Nasal cavity respiratory epithelium epithelial cell of viscerocranial mucosa (primary cell): Measurements from ENCODE around the gene SYCE3. TPM values are rescaled to one million over a fixed set of nuclear protein-coding genes. Genes with fewer than 3 reads are reported as not detected.

Source experiments
- total RNA-seq: library from RNA; depleted of rRNA; stranded (reverse); fragments of >200 nt; gene quantifications from 2 replicates; pipeline ENCODE4 v1.2.3, GENCODE V29; 2014

Gene SYCE3, protein sequence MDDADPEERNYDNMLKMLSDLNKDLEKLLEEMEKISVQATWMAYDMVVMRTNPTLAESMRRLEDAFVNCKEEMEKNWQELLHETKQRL
- 0.28 TPM in 1 of 2 replicates, not detected in the other for total RNA-seq

GRCh38 chr22:50562523-50563412 lies at the start of gene SYCE3:
Gene SYCE3 (minus strand): TSS chr22:50562919. CDS start chr22:50556405, 6,514 bp downstream.

DNA sequence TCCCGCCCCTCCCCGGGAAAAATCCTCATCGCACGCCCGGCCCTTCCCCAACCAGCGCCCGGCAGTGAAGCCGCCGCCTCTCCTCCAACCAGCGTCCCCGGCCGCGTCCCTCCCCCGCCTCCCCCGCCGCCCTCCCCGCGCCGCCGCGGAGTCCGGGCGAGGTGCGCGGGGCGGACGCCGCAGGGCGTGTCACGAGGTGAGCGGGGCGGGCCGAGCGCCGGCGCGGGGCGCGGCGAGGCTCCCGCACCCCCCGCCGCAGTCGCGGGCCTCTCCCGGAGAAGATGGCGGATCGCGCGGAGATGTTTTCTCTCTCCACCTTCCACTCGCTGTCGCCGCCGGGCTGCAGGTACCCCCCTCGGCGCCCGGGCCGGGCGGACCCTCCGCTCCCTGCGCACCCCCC lies 37.8 kb upstream of the SYCE3 start, which contains the start of gene MAPK8IP2:
TSS of gene MAPK8IP2 (plus strand) at position 256 of the 400 bp plus-strand sequence. CDS start at position 282, 26 bp downstream.

GRCh38 chr22:50582493-50583293 lies 20.0 kb upstream of the SYCE3 start, which contains the start of gene CHKB:
Gene CHKB (minus strand): TSS chr22:50582849. CDS start chr22:50582781, 68 bp downstream.

GRCh38 chr22:50577987-50578775 lies 15.5 kb upstream of the SYCE3 start, which contains the start of gene CPT1B:
Gene CPT1B (minus strand): TSS chr22:50578427. CDS start chr22:50577915, 512 bp downstream.

DNA sequence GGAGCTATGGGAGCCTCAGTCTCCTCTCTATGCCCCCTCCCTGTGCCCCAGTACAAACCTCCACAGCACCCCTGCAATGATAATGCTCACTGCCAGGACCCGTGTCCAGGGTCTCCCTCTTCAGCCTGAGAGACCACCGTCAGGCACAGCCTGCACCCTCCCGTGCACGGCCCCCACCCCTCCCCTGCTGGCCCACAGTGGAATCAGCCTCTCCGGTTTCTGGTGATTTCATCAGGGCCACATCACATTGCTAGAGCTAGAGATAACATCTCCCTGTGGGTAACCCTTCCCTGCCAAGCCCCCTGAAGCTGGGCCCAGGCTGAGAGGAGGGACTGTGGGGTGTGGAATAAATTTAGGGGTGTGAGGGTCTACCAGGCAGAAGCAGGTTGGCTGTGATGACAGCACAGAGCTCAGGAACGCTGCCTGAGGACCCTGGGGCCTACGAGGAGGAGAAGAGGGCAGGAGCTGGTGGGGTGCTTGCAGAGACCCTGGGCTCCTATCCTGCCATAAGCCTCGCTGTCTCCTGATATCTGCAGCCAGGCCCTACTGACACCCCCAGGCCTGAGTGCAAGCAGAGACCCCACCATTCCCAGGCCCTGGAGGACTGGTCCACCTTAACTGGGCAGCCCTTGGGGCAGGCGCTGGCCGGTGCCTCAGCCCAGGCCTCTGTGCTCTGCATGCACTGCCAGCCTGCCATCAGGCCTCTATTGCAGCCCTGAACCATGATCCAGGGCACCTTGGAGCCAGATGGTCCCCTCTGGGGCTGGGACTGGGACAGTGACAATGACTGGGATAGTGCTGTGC lies 17.0 kb downstream of the SYCE3 start, which contains the start of gene KLHDC7B:
TSS of gene KLHDC7B (plus strand) at position 378 of the 804 bp plus-strand sequence. CDS start at position 723, 345 bp downstream.

DNA sequence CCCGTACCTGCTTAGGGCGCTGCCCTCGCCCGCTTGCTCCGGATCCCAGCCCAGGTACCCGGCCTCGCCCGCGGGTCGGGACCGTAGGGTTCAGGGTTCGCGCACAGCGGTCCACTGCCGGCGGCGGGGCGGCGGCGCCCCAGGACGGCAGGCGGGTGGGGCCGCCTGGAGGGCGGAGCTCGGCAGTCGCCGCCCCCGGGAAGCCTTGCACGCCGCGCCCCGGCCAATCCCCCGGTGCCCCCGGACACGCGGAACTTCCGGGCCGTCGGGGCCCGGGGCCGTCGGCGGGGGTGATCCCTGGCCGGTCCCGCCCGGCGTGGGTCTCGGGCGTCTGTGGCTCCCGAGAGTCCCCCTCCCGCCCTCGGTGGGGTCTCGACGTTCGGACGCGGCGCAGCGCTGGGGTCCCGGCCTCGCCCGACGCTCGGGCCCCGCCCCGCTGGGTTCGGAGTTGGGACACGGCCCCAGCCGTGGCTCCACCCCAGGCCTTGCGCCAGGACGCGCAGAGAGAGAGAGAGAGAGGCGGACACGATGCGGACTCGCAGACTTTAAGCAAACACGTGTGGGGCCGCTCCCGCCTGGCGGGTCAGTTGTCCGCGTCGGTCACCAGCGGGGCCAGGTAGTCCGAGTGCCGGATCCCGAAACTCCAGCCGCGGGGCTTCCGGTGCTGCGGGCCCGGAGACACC lies 32.7 kb downstream of the SYCE3 start, which contains the start of gene TYMP:
TSS of gene TYMP (minus strand) at position 116 of the 683 bp plus-strand sequence. CDS start 303 bp downstream, outside the sequence.

GRCh38 chr22:50525104-50525857 lies 37.4 kb downstream of the SYCE3 start, which contains the start of gene SCO2:
Gene SCO2 (minus strand): TSS chr22:50525598. CDS start chr22:50524411, 1,187 bp downstream.

GRCh38 chr22:50507991-50508884 lies 54.5 kb downstream of the SYCE3 start, which contains the start of gene NCAPH2:
Gene NCAPH2 (plus strand): TSS chr22:50508224. CDS start chr22:50508338, 114 bp downstream.

GRCh38 chr22:50507421-50507990 lies 55.2 kb downstream of the SYCE3 start, which contains the start of gene LMF2:
Gene LMF2 (minus strand): TSS chr22:50507702. CDS start chr22:50507675, 27 bp downstream.

Other genes starting within 250 kb of the SYCE3 start
- 0.68 and 2.3 TPM in 2 replicates for gene DENND6B, start 235.9 kb downstream of the SYCE3 start, total RNA-seq
- 43.1 and 67.0 TPM in 2 replicates for gene PPP6R2, start 219.6 kb downstream of the SYCE3 start, total RNA-seq
- gene SBF1, start 87.9 kb downstream of the SYCE3 start, total RNA-seq, result 116 and 181 TPM in 2 replicates
- gene ADM2, start 81.4 kb downstream of the SYCE3 start, total RNA-seq, result 6.2 and 23.1 TPM in 2 replicates
- gene MIOX, start 76.1 kb downstream of the SYCE3 start, total RNA-seq, result 0.14 TPM in 1 of 2 replicates, not detected in the other
- 11.6 and 37.9 TPM in 2 replicates for gene LMF2, start 55.2 kb downstream of the SYCE3 start, total RNA-seq
- gene NCAPH2, start 54.7 kb downstream of the SYCE3 start, total RNA-seq, result 18.4 and 27.0 TPM in 2 replicates
- 2.1 and 3.8 TPM in 2 replicates for gene SCO2, start 37.3 kb downstream of the SYCE3 start, total RNA-seq
- 113 and 148 TPM in 2 replicates for gene TYMP, start 32.9 kb downstream of the SYCE3 start, total RNA-seq
- gene KLHDC7B, start 17.0 kb downstream of the SYCE3 start, total RNA-seq, result 1.0 and 3.9 TPM in 2 replicates
- 1.7 and 14.2 TPM in 2 replicates for gene CPT1B, start 15.5 kb upstream of the SYCE3 start, total RNA-seq
- 21.1 and 21.9 TPM in 2 replicates for gene CHKB, start 19.9 kb upstream of the SYCE3 start, total RNA-seq
- 1.0 and 1.8 TPM in 2 replicates for gene MAPK8IP2, start 37.9 kb upstream of the SYCE3 start, total RNA-seq
- gene ARSA, start 65.2 kb upstream of the SYCE3 start, total RNA-seq, result 13.0 and 50.1 TPM in 2 replicates
- gene SHANK3, start 109.9 kb upstream of the SYCE3 start, total RNA-seq, result 1.4 and 6.3 TPM in 2 replicates
- under 0.01 and 0.14 TPM in 2 replicates for gene ACR, start 175.3 kb upstream of the SYCE3 start, total RNA-seq
- gene RABL2B, start 220.7 kb upstream of the SYCE3 start, total RNA-seq, result 5.1 and 9.5 TPM in 2 replicates